Measurements from ENCODE around the gene CEMIP2.

GRCh38 chr9:71768388-71769174 is at the start of gene CEMIP2:
- TF ChIP-seq POLR2A (IDR thresholded peaks at IDR 0.05; ENCODE audit: low read length) (peak; percentile 88), GATA1 (IDR thresholded peaks at IDR 0.05; ENCODE audit: low read depth, low read length) (no peak)

Data from erythroblast (primary cell).